ENCODE results near the gene ARHGEF3.
"Not testable (repeated sequence)": the region's sequence is repeated elsewhere in the genome, so short reads cannot be mapped to it uniquely, and the experiment has no call there.

Gene ARHGEF3

GRCh38 chr3:56764904-56765547 is 36.7 kb downstream of the ARHGEF3 start:
- DNase-seq: no peak

DNA sequence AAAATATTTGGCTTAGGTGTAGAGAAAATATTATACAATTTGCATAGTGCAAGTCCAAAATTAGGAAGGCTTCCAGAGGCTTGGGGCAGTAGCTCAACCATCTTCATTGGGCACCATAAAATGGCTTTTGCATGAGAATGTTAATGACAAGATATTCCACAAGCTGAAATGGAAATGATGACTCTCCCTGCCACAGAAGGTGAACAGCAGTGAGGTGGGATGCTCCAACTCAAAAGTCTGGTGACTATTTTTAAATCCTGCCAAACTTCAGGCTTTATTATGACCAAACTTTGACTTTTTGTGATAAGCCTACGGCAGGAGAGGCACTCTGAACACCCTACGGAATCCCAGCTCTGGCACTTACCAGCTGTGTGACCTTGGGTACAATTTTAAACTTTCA is 37.6 kb downstream of the ARHGEF3 start:
- no peak for DNase-seq

- DNase-seq: no peak
These were observed 38.5 kb downstream of the ARHGEF3 start for GRCh38 chr3:56763233-56763632.

GRCh38 chr3:56762718-56763117 is 39.0 kb downstream of the ARHGEF3 start:
- DNase-seq: no peak

DNA sequence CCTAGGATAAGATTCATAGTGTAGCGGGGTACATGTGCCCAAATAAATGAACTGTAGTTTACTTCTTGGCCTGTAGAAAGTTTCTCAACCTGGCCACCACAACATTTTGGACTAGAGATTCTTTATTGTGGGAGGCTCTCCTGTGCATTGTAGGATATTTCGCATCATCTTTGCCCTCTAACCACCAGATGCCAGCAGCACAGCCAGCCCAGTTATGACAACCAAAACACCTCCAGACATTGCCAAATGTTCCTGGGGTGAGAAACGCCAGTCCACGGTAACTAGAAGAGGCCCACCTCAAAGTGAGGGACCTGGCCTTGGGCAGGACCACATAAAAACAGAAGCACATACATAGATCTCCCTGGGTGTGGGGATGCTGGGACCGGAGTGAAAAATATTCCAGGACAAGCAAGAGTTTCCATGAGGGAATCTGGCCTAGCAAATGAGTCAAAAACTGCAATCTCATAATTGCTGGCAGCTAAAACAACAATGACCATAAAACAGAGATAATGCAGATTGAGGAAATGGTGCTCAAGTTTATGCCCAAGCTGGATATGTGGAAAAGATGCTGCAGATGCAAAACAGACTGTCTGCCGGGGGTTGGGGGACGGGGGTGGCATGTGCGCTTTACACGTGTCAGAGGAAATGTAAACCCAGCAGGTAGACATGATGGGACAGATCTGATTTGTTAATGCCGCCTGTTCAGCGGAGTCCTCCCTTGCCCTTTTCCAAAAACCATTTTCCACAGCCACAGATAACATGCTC is 39.7 kb downstream of the ARHGEF3 start:
- DNase-seq: no peak

- DNase-seq: no peak
These were observed 40.7 kb downstream of the ARHGEF3 start for GRCh38 chr3:56761023-56761422.

GRCh38 chr3:56759532-56759931 is 42.2 kb downstream of the ARHGEF3 start:
- DNase-seq: no peak

- DNase-seq: peak; percentile 49
These were observed 43.2 kb downstream of the ARHGEF3 start for GRCh38 chr3:56758539-56758981.

DNA sequence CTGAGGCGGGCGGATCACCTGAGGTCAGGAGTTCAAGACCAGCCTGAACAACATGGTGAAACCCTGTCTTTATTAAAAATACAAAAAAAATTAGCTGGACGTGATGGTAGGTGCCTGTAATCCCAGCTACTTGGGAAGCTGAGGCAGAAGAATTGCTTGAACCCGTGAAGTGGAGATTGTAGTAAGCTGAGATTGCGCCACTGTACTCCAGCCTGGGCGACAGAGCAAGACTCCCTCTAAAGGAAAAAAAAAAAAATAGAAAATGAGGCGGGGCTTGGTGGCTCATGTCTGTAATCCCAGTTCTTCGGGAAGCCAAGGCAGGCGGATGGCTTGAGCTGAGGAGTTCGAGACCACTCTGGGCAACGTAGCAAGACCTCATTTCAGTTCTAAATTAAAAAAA is 43.7 kb downstream of the ARHGEF3 start:
- DNase-seq: not testable (repeated sequence)

GRCh38 chr3:56754741-56755417 is 46.9 kb downstream of the ARHGEF3 start:
- no peak for DNase-seq

- DNase-seq: no peak
These were observed 48.4 kb downstream of the ARHGEF3 start for GRCh38 chr3:56753206-56753820.

DNA sequence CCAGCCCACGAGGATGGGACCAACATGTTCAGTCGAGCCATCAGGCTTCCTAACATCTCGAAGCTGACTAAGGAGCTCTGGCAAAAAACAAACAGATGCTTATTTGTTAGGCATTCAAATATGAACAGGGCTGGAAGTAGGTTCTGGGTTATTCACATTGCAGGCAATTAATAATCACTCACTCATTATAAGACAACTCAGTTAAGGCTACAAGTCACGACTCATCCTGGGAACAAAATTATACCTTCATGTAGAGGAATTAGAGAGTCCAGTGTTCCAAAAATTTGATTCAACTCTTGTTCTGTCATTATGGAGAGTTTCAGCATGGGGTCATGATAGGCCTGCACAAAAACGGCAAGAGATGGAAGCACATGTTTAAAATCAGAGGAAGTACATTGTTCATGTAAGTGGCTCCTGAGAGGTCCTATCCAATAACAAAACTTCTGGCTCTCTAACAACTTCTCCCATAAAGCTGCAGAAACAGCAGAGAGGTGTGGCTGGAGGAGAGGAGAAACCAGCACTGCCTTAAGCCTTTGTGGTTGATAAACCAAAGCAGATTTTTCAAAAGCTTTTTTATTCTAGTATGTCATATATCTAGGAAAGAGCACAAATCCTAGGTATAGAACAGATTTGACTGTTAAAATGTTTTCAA is 50.6 kb downstream of the ARHGEF3 start:
- DNase-seq: no peak

- no peak for DNase-seq
These were observed 53.0 kb downstream of the ARHGEF3 start for GRCh38 chr3:56748663-56749231.

DNA sequence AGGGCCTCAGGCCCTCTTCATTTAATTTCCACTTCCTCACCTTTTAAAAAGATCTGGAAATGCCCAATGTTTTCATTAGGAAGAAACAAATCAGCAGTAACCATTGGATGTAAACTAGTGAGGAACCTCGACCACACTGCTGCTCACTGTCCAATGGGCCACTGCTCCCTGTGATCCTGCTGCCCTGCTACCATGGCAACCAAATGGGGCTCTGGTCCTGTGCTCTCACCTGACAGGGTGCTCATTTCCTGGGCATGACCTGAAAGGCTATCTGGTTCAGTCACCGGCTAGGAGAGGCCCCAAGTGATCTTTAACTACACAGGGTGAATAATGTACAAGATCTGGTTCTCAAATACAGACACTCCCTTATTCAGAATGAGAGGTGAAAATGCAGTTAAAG is 54.6 kb downstream of the ARHGEF3 start:
- no peak for DNase-seq

DNA sequence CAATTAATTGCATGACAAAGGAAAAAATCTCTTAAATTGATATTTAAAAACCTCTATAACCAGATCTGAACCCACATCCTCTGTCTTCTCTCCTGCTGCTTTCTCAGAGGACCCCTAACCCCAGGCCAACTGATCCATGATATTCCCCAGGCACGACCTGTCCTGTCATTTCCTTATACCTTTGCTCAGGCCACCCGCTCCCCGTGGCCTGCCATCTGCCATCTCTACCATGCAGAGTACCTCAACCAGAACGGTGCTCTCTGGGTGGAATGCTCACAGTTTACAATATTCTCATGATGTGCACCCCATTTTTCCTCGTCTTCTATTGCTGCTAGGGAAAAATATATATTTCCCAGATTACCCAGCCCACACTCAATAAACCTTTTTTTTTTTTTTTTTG is 57.7 kb downstream of the ARHGEF3 start:
- no peak for DNase-seq

DNA sequence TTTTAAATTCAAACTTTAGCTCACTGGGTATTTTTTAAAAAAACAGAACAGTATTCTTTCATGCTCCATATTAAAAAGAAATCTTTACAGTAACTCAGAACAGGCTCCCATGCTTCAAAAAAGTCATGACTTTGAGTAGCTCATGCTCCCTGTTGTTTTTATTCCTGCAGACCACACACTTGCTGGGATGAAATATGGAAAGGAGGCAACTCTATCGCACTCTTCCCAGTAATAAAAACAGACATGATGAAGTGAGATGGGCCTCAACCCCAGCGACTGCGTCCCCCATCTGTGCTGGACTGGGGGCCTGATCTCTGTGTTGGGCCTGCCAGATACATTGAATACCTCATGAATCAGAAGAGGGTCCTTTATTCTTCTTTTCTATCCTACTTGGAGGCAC is 58.9 kb downstream of the ARHGEF3 start:
- DNase-seq: no peak

GRCh38 chr3:56739036-56739435 is 62.7 kb downstream of the ARHGEF3 start:
- DNase-seq: no peak

GRCh38 chr3:56737006-56737405 is 64.7 kb downstream of the ARHGEF3 start:
- no peak for DNase-seq

DNA sequence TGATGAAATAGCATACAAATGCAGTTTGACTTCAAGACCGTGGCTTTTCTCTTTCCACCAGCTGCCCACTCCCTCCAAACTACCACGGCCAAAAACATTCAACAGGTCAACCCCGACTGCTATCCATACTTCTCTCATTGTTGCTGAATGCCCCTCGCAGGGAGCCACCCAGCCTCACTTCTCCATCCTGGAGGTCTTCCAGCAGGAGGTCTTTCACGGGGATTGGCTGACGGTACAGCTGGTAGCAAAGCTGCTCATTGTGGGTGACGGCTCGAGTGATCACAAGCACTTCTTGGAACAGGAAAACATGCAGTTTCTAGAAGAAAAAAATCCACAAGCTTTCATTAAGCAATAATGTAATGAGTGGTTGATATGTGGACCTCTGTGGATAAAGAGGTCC is 69.6 kb downstream of the ARHGEF3 start:
- no peak for DNase-seq

GRCh38 chr3:56725175-56725574 is 76.6 kb downstream of the ARHGEF3 start:
- DNase-seq: no peak

DNA sequence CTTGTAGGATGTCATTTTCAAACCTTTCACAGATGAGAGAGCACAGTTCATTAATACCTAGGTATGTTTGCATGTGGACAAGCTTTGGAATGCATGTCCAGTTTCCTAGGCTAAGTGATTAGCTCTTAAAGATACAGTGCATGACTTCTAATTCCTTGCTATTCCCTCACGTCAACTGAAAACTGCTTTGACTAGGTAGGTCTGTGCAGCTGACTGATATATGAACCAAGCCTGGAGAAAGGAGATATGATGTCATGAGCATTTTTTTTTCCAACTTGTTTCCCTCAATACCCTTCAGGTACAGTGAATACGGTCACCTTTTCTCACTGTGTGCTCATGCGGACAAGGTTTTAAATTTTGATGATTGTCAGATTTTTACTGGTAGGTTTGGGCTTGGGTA is 77.1 kb downstream of the ARHGEF3 start:
- DNase-seq: no peak

DNA sequence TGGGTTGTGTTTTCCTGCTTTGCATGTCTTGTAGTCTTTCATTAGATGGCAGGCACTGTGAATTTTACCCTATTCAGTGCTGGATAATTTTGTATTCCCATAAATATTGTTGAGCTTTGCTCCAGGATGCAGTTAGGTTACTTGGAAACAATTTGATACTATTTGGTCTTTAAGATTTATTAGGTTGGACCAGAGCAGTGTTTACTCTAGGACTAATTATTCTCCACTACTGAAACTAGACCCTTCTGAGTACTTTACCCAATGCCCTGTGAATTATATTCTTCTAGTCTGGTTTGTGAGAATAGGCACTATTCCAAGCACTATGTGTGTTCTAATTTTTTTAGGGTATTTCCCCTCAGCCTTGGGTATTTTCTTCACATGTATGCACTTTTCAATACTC is 80.9 kb downstream of the ARHGEF3 start:
- DNase-seq: no peak

GRCh38 chr3:56718809-56719208 is 82.9 kb downstream of the ARHGEF3 start:
- DNase-seq: not testable (repeated sequence)

Data from KG1 (cell line).